Hepatocyte (in vitro differentiated cells): ENCODE results near the gene CTNNB1.

ENCODE experiments used
- CTCF ChIP-seq: fragments of 200-600 bp; sonication (generic); IDR thresholded peaks from 2 replicates; pipeline ENCODE4 v1.5.1; 2016; ENCODE audit warnings: antibody characterized with exemption, mild to moderate bottlenecking; ENCODE audit not compliant: poor library complexity
- EZH2 ChIP-seq: fragments of 200-600 bp; sonication (generic); IDR thresholded peaks from 2 replicates; pipeline ENCODE4 v1.6.1; 2016; ENCODE audit warnings: antibody characterized with exemption, mild to moderate bottlenecking, borderline replicate concordance
- EZH2phosphoT487 ChIP-seq: fragments of 200-600 bp; sonication (generic); IDR thresholded peaks from one replicate; pipeline ENCODE4 v1.6.1; 2018; ENCODE audit warnings: antibody characterized with exemption, mild to moderate bottlenecking, low read depth, moderate library complexity; ENCODE audit not compliant: unreplicated experiment, severe bottlenecking

- TF ChIP-seq CTCF (no peak), EZH2 (no peak), EZH2phosphoT487 (no peak)
Measured at GRCh38 chr3:41247055-41248004, 48.0 kb downstream of the CTNNB1 start.
